Fibroblast of lung (primary cell): Measurements from ENCODE around the gene TMCC2. TPM values are rescaled to one million over a fixed set of nuclear protein-coding genes. Genes with fewer than 3 reads are reported as not detected.

Source experiments
- DNase-seq, 2 donors: peaks; one replicate each; pipeline versions ENCODE4 v3.0.0 to v3.0.0-alpha.2; 2010; ENCODE audit warnings: low read depth in 2 of 2
- H2AFZ ChIP-seq: 2 replicates; pipeline ENCODE4 v1.5.1; 2012; ENCODE audit warnings: low read length, control low read depth, inconsistent platforms
- H3K27ac ChIP-seq: 2 replicates; pipeline ENCODE4 v1.5.1; 2011; ENCODE audit warnings: low read length, control low read depth; ENCODE audit not compliant: insufficient read depth
- H3K27me3 ChIP-seq: 2 replicates; pipeline ENCODE4 v1.5.1; 2011; ENCODE audit warnings: mild to moderate bottlenecking, low read length; ENCODE audit not compliant: control insufficient read depth, insufficient read depth
- H3K36me3 ChIP-seq: 2 replicates; pipeline ENCODE4 v1.5.1; 2011; ENCODE audit warnings: low read length; ENCODE audit not compliant: control insufficient read depth, insufficient read depth
- H3K4me1 ChIP-seq: 2 replicates; pipeline ENCODE4 v1.5.1; 2011; ENCODE audit warnings: low read length; ENCODE audit not compliant: control insufficient read depth, insufficient read depth; ENCODE audit errors: extremely low read depth
- H3K4me2 ChIP-seq: 2 replicates; pipeline ENCODE4 v1.5.1; 2011; ENCODE audit warnings: low read length, control low read depth; ENCODE audit not compliant: insufficient read depth; ENCODE audit errors: extremely low read depth
- H3K4me3 ChIP-seq, 4 experiments: fragments of 200-600 bp in 1 of 4; sonication (generic) in 1 of 4; replicated peaks in 1 of 4; 2 replicates each; pipeline ENCODE4 v1.5.1; 2011 to 2016; ENCODE audit warnings: low read length in 4 of 4, low read depth in 3 of 4, mild to moderate bottlenecking in 3 of 4, control low read depth in 2 of 4, inconsistent platforms in 1 of 4, mixed read lengths in 1 of 4; ENCODE audit not compliant: insufficient read depth in 1 of 4; ENCODE audit errors: control extremely low read depth in 1 of 4
- H3K79me2 ChIP-seq: 2 replicates; pipeline ENCODE4 v1.5.1; 2012; ENCODE audit warnings: mild to moderate bottlenecking, low read length, inconsistent platforms; ENCODE audit not compliant: control insufficient read depth, insufficient read depth
- H3K9ac ChIP-seq: 2 replicates; pipeline ENCODE4 v1.5.1; 2011; ENCODE audit warnings: mild to moderate bottlenecking, low read length, control low read depth; ENCODE audit not compliant: insufficient read depth
- H3K9me3 ChIP-seq: 2 replicates; pipeline ENCODE4 v1.5.1; 2012; ENCODE audit warnings: low read depth, low read length; ENCODE audit not compliant: control insufficient read depth, insufficient read depth
- H4K20me1 ChIP-seq: 2 replicates; pipeline ENCODE4 v1.5.1; 2011; ENCODE audit warnings: low read length; ENCODE audit not compliant: control insufficient read depth, insufficient read depth; ENCODE audit errors: extremely low read depth
- CTCF ChIP-seq, 2 donors: IDR thresholded peaks in 1 of 2; conservative IDR thresholded peaks in 1 of 2; 1 replicate in 1 of 2; 2 replicates in 1 of 2; pipeline ENCODE4 v1.5.1; 2011 to 2012; ENCODE audit warnings: low read length in 2 of 2, control low read depth in 1 of 2, inconsistent platforms in 1 of 2, low read depth in 1 of 2, mild to moderate bottlenecking in 1 of 2
- EZH2 ChIP-seq: IDR thresholded peaks from 2 replicates; pipeline ENCODE4 v1.5.1; 2012; ENCODE audit warnings: low read length, control low read depth, mild to moderate bottlenecking; ENCODE audit errors: missing control alignments
- polyA plus RNA-seq, 2 donors: library from polyadenylated mRNA; depleted of rRNA in 1 of 2; stranded (reverse) in 1 of 2; unstranded in 1 of 2; fragments of >200 nt; gene quantifications; 2 replicates each; pipeline ENCODE4 v1.2.1, GENCODE V29; 2011 to 2012; ENCODE audit warnings: missing spikeins in 1 of 2
- total RNA-seq: library from RNA; depleted of rRNA; stranded (reverse); fragments of >200 nt; gene quantifications from 2 replicates; pipeline ENCODE4 v1.2.1, GENCODE V29; 2014

TMCC2 gene
- total and polyA plus RNA-seq, 2 donors (not counting 1 experiment from before 2014, with no cell fraction given): 2.3 to 6.9 TPM

GRCh38 chr1:205189131-205189530, 38.6 kb upstream of the TMCC2 start:
- Histone ChIP-seq H4K20me1 (no peaks in the 10 kb centered on the region), H2AFZ (no peak overlapping the region), H3K79me2 (peaks cover 51% of the 10 kb centered on the region), H3K4me2 (no peak overlapping the region), H3K36me3 (peaks cover 4% of the 10 kb centered on the region), H3K27me3 (no peaks in the 10 kb centered on the region), H3K27ac (no peak overlapping the region), H3K4me1 (no peaks in the 10 kb centered on the region), H3K4me3 (no peak overlapping the region), H3K9me3 (no peaks in the 10 kb centered on the region), H3K9ac (no peak overlapping the region)
- TF ChIP-seq CTCF (conservative IDR thresholded peaks at IDR 0.05 in 1 of 2, IDR thresholded peaks at IDR 0.05 in 1 of 2; ENCODE audit: low read depth in 1 of 2, low read length in 2 of 2): no peak
- no peak for TF ChIP-seq EZH2
- DNase-seq: no peak

GRCh38 chr1:205190845-205191577, 36.7 kb upstream of the TMCC2 start:
- Histone ChIP-seq H3K4me3 (peak overlapping the region in 1 of 4 experiments; percentile 3), H3K79me2 (peaks cover 56% of the 10 kb centered on the region), H3K9me3 (no peaks in the 10 kb centered on the region), H3K27me3 (no peaks in the 10 kb centered on the region), H3K36me3 (peaks cover 4% of the 10 kb centered on the region), H4K20me1 (no peaks in the 10 kb centered on the region), H3K9ac (no peak overlapping the region), H3K4me1 (no peaks in the 10 kb centered on the region), H3K4me2 (peak overlapping the region; percentile 46), H2AFZ (no peak overlapping the region), H3K27ac (no peak overlapping the region)
- TF ChIP-seq EZH2: no peak
- TF ChIP-seq CTCF (conservative IDR thresholded peaks at IDR 0.05 in 1 of 2, IDR thresholded peaks at IDR 0.05 in 1 of 2; ENCODE audit: low read depth in 1 of 2, low read length in 2 of 2): no peak
- DNase-seq: peak; percentile 37 to 50

- no peaks in the 10 kb centered on the region for H3K9me3 ChIP-seq
- no peaks in the 10 kb centered on the region for H3K27me3 ChIP-seq
- H3K36me3 ChIP-seq: peaks cover 4% of the 10 kb centered on the region
- no peak overlapping the region for H3K4me3 ChIP-seq
- H3K9ac ChIP-seq: no peak overlapping the region
- H3K27ac ChIP-seq: no peak overlapping the region
- peaks cover 57% of the 10 kb centered on the region for H3K79me2 ChIP-seq
- H2AFZ ChIP-seq: no peak overlapping the region
- H3K4me1 ChIP-seq: no peaks in the 10 kb centered on the region
- DNase-seq: no peak
- peak overlapping the region; percentile 34 for H3K4me2 ChIP-seq
- TF ChIP-seq EZH2 (no peak), CTCF (conservative IDR thresholded peaks at IDR 0.05 in 1 of 2, IDR thresholded peaks at IDR 0.05 in 1 of 2; ENCODE audit: low read depth in 1 of 2, low read length in 2 of 2) (no peak)
- H4K20me1 ChIP-seq: no peaks in the 10 kb centered on the region
Observed at GRCh38 chr1:205191622-205192021, 36.1 kb upstream of the TMCC2 start.
